Measurements from ENCODE around the gene CRMP1.
A peak's percentile ranks its signal among the peaks of the same experiment; 100 is the strongest.

DNA sequence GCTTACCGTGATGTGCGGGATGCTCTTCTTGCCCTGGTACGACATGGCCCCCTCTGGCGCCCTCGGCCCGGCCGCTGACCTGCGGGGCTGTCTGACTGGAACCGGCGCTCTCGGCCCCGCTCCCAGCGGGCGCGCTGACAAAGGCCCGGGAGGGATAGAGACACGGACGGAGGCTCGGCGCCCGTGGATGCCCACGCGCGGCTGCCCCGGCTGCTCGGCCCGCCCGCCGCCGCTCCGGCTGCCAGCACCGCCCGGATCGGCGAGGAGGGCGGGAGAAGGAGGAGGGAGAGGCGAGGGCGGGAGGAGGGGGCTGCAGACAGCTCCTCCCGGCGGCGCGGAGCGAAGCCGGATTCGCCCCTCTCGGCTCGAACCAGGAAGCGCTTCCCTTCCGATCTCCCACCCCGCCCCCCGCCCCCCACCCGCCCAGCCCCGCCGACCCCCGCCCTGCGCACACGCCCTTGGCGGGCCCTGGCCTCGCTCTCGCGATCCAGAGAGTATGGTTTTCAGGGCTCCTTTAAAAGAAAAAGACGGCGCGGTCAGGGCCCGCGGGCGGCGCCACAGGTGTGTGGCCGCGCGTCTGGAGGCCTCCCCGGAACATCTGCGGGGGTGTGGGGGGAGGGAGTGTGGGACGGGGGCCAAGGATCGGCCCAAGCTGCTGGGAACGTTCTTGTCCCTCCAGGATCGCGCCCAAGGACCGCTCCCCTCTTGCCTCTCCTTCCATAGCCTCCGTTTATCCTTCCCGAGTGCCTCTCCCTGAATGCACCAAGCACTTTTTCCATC, 4.5 kb downstream of the CRMP1 start:
- TF ChIP-seq, protein P1, sequence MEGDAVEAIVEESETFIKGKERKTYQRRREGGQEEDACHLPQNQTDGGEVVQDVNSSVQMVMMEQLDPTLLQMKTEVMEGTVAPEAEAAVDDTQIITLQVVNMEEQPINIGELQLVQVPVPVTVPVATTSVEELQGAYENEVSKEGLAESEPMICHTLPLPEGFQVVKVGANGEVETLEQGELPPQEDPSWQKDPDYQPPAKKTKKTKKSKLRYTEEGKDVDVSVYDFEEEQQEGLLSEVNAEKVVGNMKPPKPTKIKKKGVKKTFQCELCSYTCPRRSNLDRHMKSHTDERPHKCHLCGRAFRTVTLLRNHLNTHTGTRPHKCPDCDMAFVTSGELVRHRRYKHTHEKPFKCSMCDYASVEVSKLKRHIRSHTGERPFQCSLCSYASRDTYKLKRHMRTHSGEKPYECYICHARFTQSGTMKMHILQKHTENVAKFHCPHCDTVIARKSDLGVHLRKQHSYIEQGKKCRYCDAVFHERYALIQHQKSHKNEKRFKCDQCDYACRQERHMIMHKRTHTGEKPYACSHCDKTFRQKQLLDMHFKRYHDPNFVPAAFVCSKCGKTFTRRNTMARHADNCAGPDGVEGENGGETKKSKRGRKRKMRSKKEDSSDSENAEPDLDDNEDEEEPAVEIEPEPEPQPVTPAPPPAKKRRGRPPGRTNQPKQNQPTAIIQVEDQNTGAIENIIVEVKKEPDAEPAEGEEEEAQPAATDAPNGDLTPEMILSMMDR (optimal IDR thresholded peaks at IDR 0.05 in 1 of 3, IDR thresholded peaks at IDR 0.05 in 1 of 3, conservative IDR thresholded peaks at IDR 0.05 in 1 of 3; ENCODE audit: extremely low read depth in 1 of 3, insufficient read depth in 2 of 3, low read length in 3 of 3) = no peak
- peak; percentile 30 for TF ChIP-seq EZH2 (IDR thresholded peaks at IDR 0.05; ENCODE audit: low read length)

Measured in keratinocyte (primary cell).